Measurements from ENCODE around the gene CMTM4.
A peak's percentile ranks its signal among the peaks of the same experiment; 100 is the strongest.

The CMTM4 gene

GRCh38 chr16:66585481-66586239 lies 110.9 kb downstream of the CMTM4 start:
- no peak for ATAC-seq (ENCODE audit: low read depth)
- TF ChIP-seq CTCF (IDR thresholded peaks at IDR 0.05; ENCODE audit: poor library complexity, severe bottlenecking) = no peak
- Histone ChIP-seq H3K27me3 (ENCODE audit: insufficient read depth, poor library complexity, severe bottlenecking) (no peaks in the 10 kb centered on the region), H3K36me3 (ENCODE audit: low read depth) (no peaks in the 10 kb centered on the region), H3K4me3 (ENCODE audit: severe bottlenecking) (no peak overlapping the region), H3K4me1 (ENCODE audit: insufficient read depth, poor library complexity, severe bottlenecking) (peaks cover 11% of the 10 kb centered on the region), H3K27ac (ENCODE audit: poor library complexity, severe bottlenecking) (no peak overlapping the region), H3K9me3 (ENCODE audit: severe bottlenecking) (no peaks in the 10 kb centered on the region)
- no peak for DNase-seq (ENCODE audit: low spot score)

GRCh38 chr16:66581246-66581952 lies 115.1 kb downstream of the CMTM4 start:
- no peaks in the 10 kb centered on the region for H3K36me3 ChIP-seq (ENCODE audit: low read depth)
- DNase-seq (ENCODE audit: low spot score) (no peak), ATAC-seq (ENCODE audit: low read depth) (no peak)
- TF ChIP-seq CTCF (IDR thresholded peaks at IDR 0.05; ENCODE audit: poor library complexity, severe bottlenecking) = no peak
- H3K27me3 ChIP-seq (ENCODE audit: insufficient read depth, poor library complexity, severe bottlenecking) = no peaks in the 10 kb centered on the region
- H3K27ac ChIP-seq (ENCODE audit: poor library complexity, severe bottlenecking) = peak overlapping the region; percentile 13
- H3K9me3 ChIP-seq (ENCODE audit: severe bottlenecking) = no peaks in the 10 kb centered on the region
- peaks cover 17% of the 10 kb centered on the region for H3K4me1 ChIP-seq (ENCODE audit: insufficient read depth, poor library complexity, severe bottlenecking)
- no peak overlapping the region for H3K4me3 ChIP-seq (ENCODE audit: severe bottlenecking)

- peak; percentile 99 for ATAC-seq (ENCODE audit: low read depth)
These were observed 115.8 kb downstream of the CMTM4 start for GRCh38 chr16:66580605-66581209.

GRCh38 chr16:66578651-66579531 lies 117.7 kb downstream of the CMTM4 start, which contains the start of gene CMTM2:
Gene CMTM2, plus strand, starts transcription at chr16:66579463. Its CDS starts 145 bp downstream, at chr16:66579608.
- no peak within 1 kb of the TSS for H3K4me3 ChIP-seq (ENCODE audit: severe bottlenecking)
- DNase-seq (ENCODE audit: low spot score) (peak; percentile 62), ATAC-seq (ENCODE audit: low read depth) (no peak)
- H3K36me3 ChIP-seq (ENCODE audit: low read depth) = no peaks in the 10 kb centered on the region
- no peaks in the 10 kb centered on the region for H3K9me3 ChIP-seq (ENCODE audit: severe bottlenecking)
- no peaks in the 10 kb centered on the region for H3K27me3 ChIP-seq (ENCODE audit: insufficient read depth, poor library complexity, severe bottlenecking)
- H3K4me1 ChIP-seq (ENCODE audit: insufficient read depth, poor library complexity, severe bottlenecking) = peaks cover 17% of the 10 kb centered on the region
- peak within 1 kb of the TSS; percentile 13 for H3K27ac ChIP-seq (ENCODE audit: poor library complexity, severe bottlenecking)
- TF ChIP-seq CTCF (IDR thresholded peaks at IDR 0.05; ENCODE audit: poor library complexity, severe bottlenecking) = no peak

More at GRCh38 chr16:66580605-66581209, 115.8 kb downstream of the CMTM4 start:
- peaks cover 17% of the 10 kb centered on the region for H3K4me1 ChIP-seq (ENCODE audit: insufficient read depth, poor library complexity, severe bottlenecking)
- no peak overlapping the region for H3K4me3 ChIP-seq (ENCODE audit: severe bottlenecking)
- H3K27ac ChIP-seq (ENCODE audit: poor library complexity, severe bottlenecking) = peak overlapping the region; percentile 13
- TF ChIP-seq CTCF (IDR thresholded peaks at IDR 0.05; ENCODE audit: poor library complexity, severe bottlenecking) = peak; percentile 52
- H3K27me3 ChIP-seq (ENCODE audit: insufficient read depth, poor library complexity, severe bottlenecking) = no peaks in the 10 kb centered on the region
- no peaks in the 10 kb centered on the region for H3K36me3 ChIP-seq (ENCODE audit: low read depth)
- DNase-seq (ENCODE audit: low spot score) = no peak
- no peaks in the 10 kb centered on the region for H3K9me3 ChIP-seq (ENCODE audit: severe bottlenecking)

Measured in RWPE2 (cell line).